HUES6 (cell line): ENCODE data around the gene CACUL1.
"Not testable (repeated sequence)": the region's sequence is repeated elsewhere in the genome, so short reads cannot be mapped to it uniquely, and the experiment has no call there.

ENCODE experiments used
- H3K27ac ChIP-seq: 2 replicates; pipeline ENCODE4 v1.7.0; 2013; ENCODE audit warnings: low read depth, mild to moderate bottlenecking, low read length, inconsistent platforms
- H3K27me3 ChIP-seq: 2 replicates; pipeline ENCODE4 v1.6.1; 2013; ENCODE audit warnings: low read length; ENCODE audit not compliant: control insufficient read depth, insufficient read depth
- H3K36me3 ChIP-seq: 2 replicates; pipeline ENCODE4 v1.6.1; 2013; ENCODE audit warnings: low read length; ENCODE audit not compliant: control insufficient read depth, insufficient read depth
- H3K4me1 ChIP-seq: 2 replicates; pipeline ENCODE4 v1.6.1; 2013; ENCODE audit warnings: low read length; ENCODE audit not compliant: control insufficient read depth, insufficient read depth
- H3K4me3 ChIP-seq: 2 replicates; pipeline ENCODE4 v1.5.1; 2013; ENCODE audit warnings: low read depth, low read length
- H3K9ac ChIP-seq: one replicate; pipeline ENCODE4 v1.6.1; 2013; ENCODE audit warnings: mild to moderate bottlenecking, low read length
- H3K9me3 ChIP-seq: 2 replicates; pipeline ENCODE4 v1.6.1; 2013; ENCODE audit warnings: low read depth, low read length; ENCODE audit not compliant: control insufficient read depth, insufficient read depth

CACUL1 gene

GRCh38 chr10:118664321-118664720 is 90.4 kb downstream of the CACUL1 start:
- H3K36me3 ChIP-seq, result no peaks in the 10 kb centered on the region
- no peak overlapping the region for H3K9ac ChIP-seq
- H3K27ac ChIP-seq, result no peak overlapping the region
- no peaks in the 10 kb centered on the region for H3K4me1 ChIP-seq
- H3K4me3 ChIP-seq, result no peak overlapping the region
- H3K9me3 ChIP-seq, result no peaks in the 10 kb centered on the region
- no peaks in the 10 kb centered on the region for H3K27me3 ChIP-seq

DNA sequence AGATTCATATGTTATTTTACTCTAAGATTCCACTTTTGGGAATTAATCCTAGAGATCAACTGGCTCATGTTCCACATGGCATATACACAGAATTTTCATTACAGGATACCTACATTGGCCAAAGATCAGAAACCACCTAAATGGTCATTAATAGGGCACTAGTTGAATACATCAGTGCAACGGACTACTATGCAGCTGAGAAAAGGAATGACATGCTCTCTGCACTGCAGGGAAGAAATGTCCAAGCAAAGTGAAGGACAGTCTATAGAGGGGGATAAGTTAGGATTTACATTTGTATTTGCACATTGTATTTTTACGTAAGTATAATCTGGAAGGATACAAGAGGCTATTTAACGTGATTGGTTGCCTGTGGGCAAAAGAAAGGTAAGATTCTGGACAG is 91.6 kb downstream of the CACUL1 start:
- Histone ChIP-seq H3K27ac (no peak overlapping the region), H3K9me3 (no peaks in the 10 kb centered on the region), H3K27me3 (no peaks in the 10 kb centered on the region), H3K4me1 (no peaks in the 10 kb centered on the region), H3K9ac (no peak overlapping the region), H3K4me3 (no peak overlapping the region), H3K36me3 (no peaks in the 10 kb centered on the region)

GRCh38 chr10:118662228-118663035 is 92.3 kb downstream of the CACUL1 start:
- Histone ChIP-seq H3K9ac (no peak overlapping the region), H3K27me3 (no peaks in the 10 kb centered on the region), H3K27ac (no peak overlapping the region), H3K36me3 (no peaks in the 10 kb centered on the region), H3K9me3 (no peaks in the 10 kb centered on the region), H3K4me3 (no peak overlapping the region), H3K4me1 (no peaks in the 10 kb centered on the region)

GRCh38 chr10:118658762-118659161 is 96.0 kb downstream of the CACUL1 start:
- Histone ChIP-seq H3K27ac (no peak overlapping the region), H3K9me3 (no peaks in the 10 kb centered on the region), H3K27me3 (no peaks in the 10 kb centered on the region), H3K4me1 (no peaks in the 10 kb centered on the region), H3K9ac (no peak overlapping the region), H3K36me3 (no peaks in the 10 kb centered on the region), H3K4me3 (no peak overlapping the region)

- H3K36me3 ChIP-seq, H3K4me1 ChIP-seq, H3K27me3 ChIP-seq, H3K27ac ChIP-seq, H3K4me3 ChIP-seq, H3K9ac ChIP-seq, H3K9me3 ChIP-seq: not testable (repeated sequence)
Measured at GRCh38 chr10:118658168-118658567, 96.6 kb downstream of the CACUL1 start.

GRCh38 chr10:118645294-118645693 is 109.5 kb downstream of the CACUL1 start:
- not testable (repeated sequence) for H3K4me1 ChIP-seq, H3K9ac ChIP-seq, H3K27ac ChIP-seq, H3K36me3 ChIP-seq, H3K27me3 ChIP-seq, H3K4me3 ChIP-seq
- H3K9me3 ChIP-seq, result peaks cover 13% of the 10 kb centered on the region; the same call in 1 of the 2 replicates

- H3K27me3 ChIP-seq, result peaks cover 14% of the 10 kb centered on the region
- peaks cover 5% of the 10 kb centered on the region for H3K4me1 ChIP-seq
- no peak overlapping the region for H3K4me3 ChIP-seq
- H3K9ac ChIP-seq, result no peak overlapping the region
- H3K36me3 ChIP-seq, result no peaks in the 10 kb centered on the region
- H3K27ac ChIP-seq, result no peak overlapping the region
- H3K9me3 ChIP-seq, result peaks cover 23% of the 10 kb centered on the region
Measured at GRCh38 chr10:118642228-118642627, 112.5 kb downstream of the CACUL1 start.

GRCh38 chr10:118638680-118639079 is 116.1 kb downstream of the CACUL1 start:
- H3K27me3 ChIP-seq, result peaks cover 27% of the 10 kb centered on the region
- H3K4me3 ChIP-seq, result no peak overlapping the region
- peaks cover 23% of the 10 kb centered on the region for H3K9me3 ChIP-seq
- H3K9ac ChIP-seq, result no peak overlapping the region
- peaks cover 5% of the 10 kb centered on the region for H3K4me1 ChIP-seq
- H3K36me3 ChIP-seq, result no peaks in the 10 kb centered on the region
- H3K27ac ChIP-seq, result no peak overlapping the region

GRCh38 chr10:118635674-118636402 is 118.9 kb downstream of the CACUL1 start:
- Histone ChIP-seq H3K27ac (no peak overlapping the region), H3K4me1 (peaks cover 11% of the 10 kb centered on the region), H3K9me3 (peaks cover 14% of the 10 kb centered on the region), H3K9ac (no peak overlapping the region), H3K27me3 (peaks cover 22% of the 10 kb centered on the region), H3K4me3 (no peak overlapping the region), H3K36me3 (no peaks in the 10 kb centered on the region)

DNA sequence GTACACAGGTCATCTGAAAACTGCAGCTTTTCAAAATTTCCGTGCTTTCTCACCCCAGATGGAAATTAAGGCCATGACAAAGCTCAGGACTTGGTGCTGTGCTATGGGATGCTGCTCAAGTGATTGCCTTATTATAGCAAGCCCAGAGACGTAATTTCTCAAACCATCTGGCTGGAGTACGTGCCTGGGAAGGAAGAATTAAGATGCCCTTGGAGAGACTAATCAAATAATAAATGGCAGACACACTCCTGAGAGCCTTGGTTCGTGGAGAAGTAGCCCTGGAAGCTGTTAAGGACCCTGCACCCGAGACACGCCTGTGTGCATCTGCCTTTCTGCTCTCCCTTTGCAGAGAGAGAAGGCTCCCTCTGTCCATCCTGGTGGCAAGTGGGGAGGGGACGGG is 121.0 kb downstream of the CACUL1 start:
- Histone ChIP-seq H3K9ac (no peak overlapping the region), H3K27ac (no peak overlapping the region), H3K4me3 (no peak overlapping the region), H3K36me3 (no peaks in the 10 kb centered on the region), H3K27me3 (peaks cover 22% of the 10 kb centered on the region), H3K4me1 (peaks cover 9% of the 10 kb centered on the region), H3K9me3 (no peaks in the 10 kb centered on the region)

DNA sequence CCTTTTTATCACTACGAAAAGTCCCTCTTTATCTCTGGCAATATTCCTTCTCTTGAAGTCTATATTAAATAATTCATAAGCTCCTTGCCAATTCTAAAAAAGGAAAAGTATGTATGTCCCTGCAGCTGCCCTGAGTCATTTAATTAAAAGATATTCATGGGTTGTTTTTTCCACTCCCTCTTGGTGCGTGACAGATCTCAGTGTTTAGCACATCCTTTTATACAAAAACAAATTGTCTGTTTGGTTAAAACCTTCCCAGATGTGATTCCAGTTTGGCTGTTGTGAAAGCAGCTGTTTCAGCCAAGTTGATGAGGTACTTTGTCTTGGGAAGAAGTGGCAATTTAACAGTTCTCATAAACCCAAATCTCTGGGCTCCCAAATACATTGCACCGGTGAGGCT is 125.6 kb downstream of the CACUL1 start:
- Histone ChIP-seq H3K4me1 (peaks cover 7% of the 10 kb centered on the region; the same call in 1 of the 2 replicates), H3K27ac (no peak overlapping the region), H3K4me3 (no peak overlapping the region), H3K9ac (no peak overlapping the region), H3K27me3 (no peaks in the 10 kb centered on the region; the same call in 1 of the 2 replicates), H3K36me3 (no peaks in the 10 kb centered on the region), H3K9me3 (no peaks in the 10 kb centered on the region)
